NOMO-1 treated with DMSO at 0.1 percent for 48 hours (cell line): ENCODE measurements around the gene BMPR1A.

Source experiments
- DNase-seq: peaks from one replicate; lab custom pipeline; 2025; ENCODE audit not compliant: unreplicated experiment; lab: John Stamatoyannopoulos, UW

BMPR1A gene

GRCh38 chr10:86756511-86757112 lies at the start of gene BMPR1A:
Gene BMPR1A (plus strand): TSS chr10:86756619. CDS start chr10:86876019, 119,400 bp downstream.
- DNase-seq: no peak

- DNase-seq: no peak
Measured at GRCh38 chr10:86706977-86707376, 49.4 kb upstream of the BMPR1A start.

- no peak for DNase-seq
Measured at GRCh38 chr10:86707505-86707904, 48.9 kb upstream of the BMPR1A start.

GRCh38 chr10:86708068-86708782 lies 48.2 kb upstream of the BMPR1A start:
- no peak for DNase-seq

- DNase-seq: no peak
Measured at GRCh38 chr10:86708783-86709380, 47.5 kb upstream of the BMPR1A start.

GRCh38 chr10:86709396-86710185 lies 46.8 kb upstream of the BMPR1A start:
- DNase-seq: no peak

GRCh38 chr10:86710987-86711512 lies 45.4 kb upstream of the BMPR1A start:
- peak; percentile 85 for DNase-seq

- peak; percentile 58 for DNase-seq
Measured at GRCh38 chr10:86711513-86712316, 44.7 kb upstream of the BMPR1A start.

GRCh38 chr10:86712317-86712707 lies 44.1 kb upstream of the BMPR1A start:
- no peak for DNase-seq

GRCh38 chr10:86715156-86715795 lies 41.1 kb upstream of the BMPR1A start:
- no peak for DNase-seq

GRCh38 chr10:86715836-86716235 lies 40.6 kb upstream of the BMPR1A start:
- DNase-seq: no peak

- DNase-seq: no peak
Measured at GRCh38 chr10:86716466-86716865, 40.0 kb upstream of the BMPR1A start.

GRCh38 chr10:86718556-86718955 lies 37.9 kb upstream of the BMPR1A start:
- no peak for DNase-seq

- DNase-seq: no peak
Measured at GRCh38 chr10:86721232-86721631, 35.2 kb upstream of the BMPR1A start.

- DNase-seq: no peak
Measured at GRCh38 chr10:86723009-86723408, 33.4 kb upstream of the BMPR1A start.

GRCh38 chr10:86724445-86724844 lies 32.0 kb upstream of the BMPR1A start:
- DNase-seq: no peak

- DNase-seq: no peak
Measured at GRCh38 chr10:86725980-86726676, 30.3 kb upstream of the BMPR1A start.

- no peak for DNase-seq
Measured at GRCh38 chr10:86726677-86726999, 29.8 kb upstream of the BMPR1A start.

- DNase-seq: no peak
Measured at GRCh38 chr10:86727470-86727869, 28.9 kb upstream of the BMPR1A start.

GRCh38 chr10:86728056-86728455 lies 28.4 kb upstream of the BMPR1A start:
- DNase-seq: no peak
